ENCODE measurements around the gene CLMN. TPM values are rescaled to one million over a fixed set of nuclear protein-coding genes. Genes with fewer than 3 reads are reported as not detected.

CLMN gene
- total RNA-seq, 1 experiment from 2014 or later: 8.6 TPM

- H3K36me3 ChIP-seq (ENCODE audit: insufficient read depth, low read length, poor library complexity, severe bottlenecking): no peaks in the 10 kb centered on the region
- CTCF ChIA-PET: no interaction called here
- POLR2A ChIA-PET (ENCODE audit: low non-redundant PET): no interaction called here
- intact Hi-C loops (cut with micrococcal nuclease; ENCODE audit: unreplicated experiment): no loop called here
- peaks cover 29% of the 10 kb centered on the region for H3K4me1 ChIP-seq (ENCODE audit: insufficient read depth, low read length, poor library complexity, severe bottlenecking)
- H3K9me3 ChIP-seq (ENCODE audit: low read depth, low read length, poor library complexity, severe bottlenecking): no peaks in the 10 kb centered on the region
- no peaks in the 10 kb centered on the region for H3K27me3 ChIP-seq (replicated peaks; ENCODE audit: insufficient read depth, low read depth, low read length, poor library complexity)
- H3K27ac ChIP-seq (ENCODE audit: low read depth, low read length, poor library complexity, severe bottlenecking): no peak overlapping the region
- TF ChIP-seq CTCF (conservative IDR thresholded peaks at IDR 0.05; ENCODE audit: low read depth, low read length): no peak
- no peak for TF ChIP-seq EZH2 (IDR thresholded peaks at IDR 0.05; ENCODE audit: borderline replicate concordance, low read depth, low read length, poor library complexity, severe bottlenecking)
- no peak for DNase-seq (ENCODE audit: low spot score)
- no peak overlapping the region for H3K4me3 ChIP-seq (ENCODE audit: low read depth, low read length, poor library complexity, severe bottlenecking)
- no TSS peak for BruUV-seq (replicated peaks)
Measured at GRCh38 chr14:95294320-95294719, 25.4 kb downstream of the CLMN start.

- H3K27me3 ChIP-seq (replicated peaks; ENCODE audit: insufficient read depth, low read depth, low read length, poor library complexity): no peaks in the 10 kb centered on the region
- no TSS peak for BruUV-seq (replicated peaks)
- TF ChIP-seq EZH2 (IDR thresholded peaks at IDR 0.05; ENCODE audit: borderline replicate concordance, low read depth, low read length, poor library complexity, severe bottlenecking): no peak
- TF ChIP-seq CTCF (conservative IDR thresholded peaks at IDR 0.05; ENCODE audit: low read depth, low read length): no peak
- CTCF ChIA-PET: interaction anchor here (0.6 kb wide), 1 partner anchor 25 kb away, joined by 12 read pairs; no protein-coding TSS in a partner anchor
- no peak overlapping the region for H3K27ac ChIP-seq (ENCODE audit: low read depth, low read length, poor library complexity, severe bottlenecking)
- H3K4me3 ChIP-seq (ENCODE audit: low read depth, low read length, poor library complexity, severe bottlenecking): no peak overlapping the region
- intact Hi-C loops (cut with micrococcal nuclease; ENCODE audit: unreplicated experiment): no loop called here
- POLR2A ChIA-PET (ENCODE audit: low non-redundant PET): no interaction called here
- peaks cover 29% of the 10 kb centered on the region for H3K4me1 ChIP-seq (ENCODE audit: insufficient read depth, low read length, poor library complexity, severe bottlenecking)
- no peak for DNase-seq (ENCODE audit: low spot score)
- no peaks in the 10 kb centered on the region for H3K9me3 ChIP-seq (ENCODE audit: low read depth, low read length, poor library complexity, severe bottlenecking)
- no peaks in the 10 kb centered on the region for H3K36me3 ChIP-seq (ENCODE audit: insufficient read depth, low read length, poor library complexity, severe bottlenecking)
Measured at GRCh38 chr14:95293449-95293848, 26.3 kb downstream of the CLMN start.

- H3K27ac ChIP-seq (ENCODE audit: low read depth, low read length, poor library complexity, severe bottlenecking): peak overlapping the region; percentile 68
- H3K36me3 ChIP-seq (ENCODE audit: insufficient read depth, low read length, poor library complexity, severe bottlenecking): no peaks in the 10 kb centered on the region
- CTCF ChIA-PET: interaction anchor here (0.6 kb wide), 1 partner anchor 52 kb away, joined by 5 read pairs; no protein-coding TSS in a partner anchor
- POLR2A ChIA-PET (ENCODE audit: low non-redundant PET): no interaction called here
- intact Hi-C loops (cut with micrococcal nuclease; ENCODE audit: unreplicated experiment): no loop called here
- DNase-seq (ENCODE audit: low spot score): no peak
- H3K4me3 ChIP-seq (ENCODE audit: low read depth, low read length, poor library complexity, severe bottlenecking): no peak overlapping the region
- TF ChIP-seq CTCF (conservative IDR thresholded peaks at IDR 0.05; ENCODE audit: low read depth, low read length) (no peak), EZH2 (IDR thresholded peaks at IDR 0.05; ENCODE audit: borderline replicate concordance, low read depth, low read length, poor library complexity, severe bottlenecking) (no peak)
- H3K9me3 ChIP-seq (ENCODE audit: low read depth, low read length, poor library complexity, severe bottlenecking): no peaks in the 10 kb centered on the region
- no peaks in the 10 kb centered on the region for H3K27me3 ChIP-seq (replicated peaks; ENCODE audit: insufficient read depth, low read depth, low read length, poor library complexity)
- peaks cover 29% of the 10 kb centered on the region for H3K4me1 ChIP-seq (ENCODE audit: insufficient read depth, low read length, poor library complexity, severe bottlenecking)
- no TSS peak for BruUV-seq (replicated peaks)
Measured at GRCh38 chr14:95292660-95293425, 26.9 kb downstream of the CLMN start.
